Activated CD4-positive, CD25-positive, alpha-beta regulatory T cell (primary cell): ENCODE data around the gene DAPK2.

Source experiments
- DNase-seq, 4 experiments: peaks; one replicate each; lab custom pipeline; 2025; lab: John Stamatoyannopoulos, UW

The DAPK2 gene

GRCh38 chr15:63942486-63943365 lies 103.6 kb downstream of the DAPK2 start:
- no peak for DNase-seq

- no peak for DNase-seq
Measured at GRCh38 chr15:63941698-63942465, 104.4 kb downstream of the DAPK2 start.

GRCh38 chr15:63940966-63941620 lies 105.2 kb downstream of the DAPK2 start:
- no peak for DNase-seq

GRCh38 chr15:63939531-63940130 lies 106.7 kb downstream of the DAPK2 start:
- no peak for DNase-seq

- no peak for DNase-seq
Measured at GRCh38 chr15:63938486-63939061, 107.7 kb downstream of the DAPK2 start.

GRCh38 chr15:63933522-63933921 lies 112.8 kb downstream of the DAPK2 start:
- no peak for DNase-seq

- no peak for DNase-seq
Measured at GRCh38 chr15:63931556-63931955, 114.7 kb downstream of the DAPK2 start.

GRCh38 chr15:63930034-63930433 lies 116.3 kb downstream of the DAPK2 start:
- DNase-seq: no peak

GRCh38 chr15:63928185-63928842 lies 118.0 kb downstream of the DAPK2 start:
- DNase-seq: no peak

- DNase-seq: no peak
Measured at GRCh38 chr15:63923993-63924950, 122.0 kb downstream of the DAPK2 start.

GRCh38 chr15:63922916-63923315 lies 123.4 kb downstream of the DAPK2 start:
- DNase-seq: no peak

GRCh38 chr15:63922261-63922904 lies 123.9 kb downstream of the DAPK2 start:
- no peak for DNase-seq

- DNase-seq: no peak
Measured at GRCh38 chr15:63920504-63921175, 125.6 kb downstream of the DAPK2 start.

GRCh38 chr15:63918901-63919348 lies 127.4 kb downstream of the DAPK2 start:
- DNase-seq: no peak

GRCh38 chr15:63918317-63918672 lies 128.0 kb downstream of the DAPK2 start:
- no peak for DNase-seq

GRCh38 chr15:63917588-63918316 lies 128.5 kb downstream of the DAPK2 start:
- no peak for DNase-seq

GRCh38 chr15:63915873-63916771 lies 130.2 kb downstream of the DAPK2 start:
- DNase-seq: no peak
